ENCODE measurements around the gene PRKCZ.

- TF ChIP-seq CTCF (conservative IDR thresholded peaks at IDR 0.05; ENCODE audit: low read depth, low read length) (no peak), BHLHE40 (IDR thresholded peaks at IDR 0.05; ENCODE audit: low read depth, low read length) (no peak), USF2 (IDR thresholded peaks at IDR 0.05; ENCODE audit: low read depth, low read length) (no peak), RCOR1 (IDR thresholded peaks at IDR 0.05; ENCODE audit: insufficient replicate concordance, low read length) (no peak), POLR2A (IDR thresholded peaks at IDR 0.05; ENCODE audit: low read depth, low read length) (no peak), MAZ (IDR thresholded peaks at IDR 0.05; ENCODE audit: borderline replicate concordance, low read depth, low read length) (no peak), ELK1 (IDR thresholded peaks at IDR 0.05; ENCODE audit: borderline replicate concordance, low read depth, low read length) (no peak), RAD21 (IDR thresholded peaks at IDR 0.05; ENCODE audit: low read length) (no peak), FOS (IDR thresholded peaks at IDR 0.05; ENCODE audit: low read depth, low read length) (no peak), SMC3 (IDR thresholded peaks at IDR 0.05; ENCODE audit: low read depth, low read length) (no peak), MAFK (IDR thresholded peaks at IDR 0.05; ENCODE audit: low read depth, low read length) (no peak), RFX5 (IDR thresholded peaks at IDR 0.05; ENCODE audit: low read depth, low read length) (no peak), CHD1 (IDR thresholded peaks at IDR 0.05; ENCODE audit: low read depth, low read length) (no peak)
Observed at GRCh38 chr1:2081326-2081885, 31.2 kb downstream of the PRKCZ start.
